NCI-H82 treated with DMSO at 0.1 percent for 48 hours (cell line): ENCODE data around the gene PHEX.

ENCODE experiments used
- DNase-seq: peaks from one replicate; lab custom pipeline; 2025; ENCODE audit not compliant: unreplicated experiment; lab: John Stamatoyannopoulos, UW

The PHEX gene

GRCh38 chrX:22147214-22147613 is 115.1 kb downstream of the PHEX start:
- no peak for DNase-seq

- DNase-seq, result no peak
Observed at GRCh38 chrX:22147942-22148341, 115.8 kb downstream of the PHEX start.

- no peak for DNase-seq
Observed at GRCh38 chrX:22148565-22148964, 116.4 kb downstream of the PHEX start.

- no peak for DNase-seq
Observed at GRCh38 chrX:22150371-22150770, 118.2 kb downstream of the PHEX start.

GRCh38 chrX:22155126-22155525 is 123.0 kb downstream of the PHEX start:
- peak; percentile 12 for DNase-seq

GRCh38 chrX:22159071-22159470 is 126.9 kb downstream of the PHEX start:
- DNase-seq, result no peak

- DNase-seq, result no peak
Observed at GRCh38 chrX:22163326-22163725, 131.2 kb downstream of the PHEX start.

- DNase-seq, result no peak
Observed at GRCh38 chrX:22164770-22165388, 132.8 kb downstream of the PHEX start.

GRCh38 chrX:22165732-22166457 is 133.8 kb downstream of the PHEX start:
- DNase-seq, result no peak

GRCh38 chrX:22171287-22172060 is 139.3 kb downstream of the PHEX start:
- DNase-seq, result peak; percentile 60

GRCh38 chrX:22173966-22174365 is 141.8 kb downstream of the PHEX start:
- no peak for DNase-seq

- no peak for DNase-seq
Observed at GRCh38 chrX:22177950-22178515, 145.9 kb downstream of the PHEX start.

- no peak for DNase-seq
Observed at GRCh38 chrX:22184096-22184495, 152.0 kb downstream of the PHEX start.

GRCh38 chrX:22186165-22186564 is 154.0 kb downstream of the PHEX start:
- DNase-seq, result no peak

GRCh38 chrX:22192419-22193060 is 160.4 kb downstream of the PHEX start:
- DNase-seq, result peak; percentile 25

- peak; percentile 84 for DNase-seq
Observed at GRCh38 chrX:22193851-22194659, 161.9 kb downstream of the PHEX start.

- DNase-seq, result no peak
Observed at GRCh38 chrX:22194660-22194945, 162.5 kb downstream of the PHEX start.

GRCh38 chrX:22196149-22196548 is 164.0 kb downstream of the PHEX start:
- no peak for DNase-seq

GRCh38 chrX:22202251-22202650 is 170.1 kb downstream of the PHEX start:
- no peak for DNase-seq

- peak; percentile 36 for DNase-seq
Observed at GRCh38 chrX:22203186-22203585, 171.1 kb downstream of the PHEX start.

- DNase-seq, result no peak
Observed at GRCh38 chrX:22206781-22207180, 174.7 kb downstream of the PHEX start.
